K562 (cell line): ENCODE results near the gene TENT4B. TPM values are rescaled to one million over a fixed set of nuclear protein-coding genes. Genes with fewer than 3 reads are reported as not detected.

ENCODE experiments used
- ATAC-seq: fragments of 200-7000 bp; cut with Tn5 transposase; 3 replicates; pipeline ENCODE4 v1.9.1; 2020; ENCODE audit warnings: moderate library complexity
- BruUV-seq: library from RNA; stranded (reverse); fragments of 400-500 nt; replicated peaks from 2 replicates; lab custom pipeline; 2021; lab: Mats Ljungman, UMichigan
- CTCF ChIA-PET: fragments of 300-600 bp; formaldehyde crosslinking; extraction: SDS; loops from one replicate; lab custom pipeline; 2021; ENCODE audit warnings: low intra/inter-chr PET ratio; lab: Yijun Ruan, JAX
- POLR2A ChIA-PET: fragments of 300-600, 350-650 bp; sonication (Branson Sonifier 250); formaldehyde crosslinking; extraction: SDS; loops from one replicate; lab custom pipeline; 2021; ENCODE audit warnings: antibody characterized with exemption, inconsistent platforms; lab: Yijun Ruan, JAX
- DNase-seq, 4 experiments: peaks; one replicate each; pipeline versions ENCODE4 v3.0.0 to v3.0.0-alpha.2; 2011 to 2018; ENCODE audit warnings: low spot score in 3 of 4, mixed read lengths in 3 of 4; ENCODE audit errors: extremely low read depth in 1 of 4
- FAIRE-seq: peaks from 2 replicates; lab custom pipeline; 2011; peaks lifted over from hg19 to GRCh38; lab: Jason Lieb, UNC
- H2AFZ ChIP-seq: 2 replicates; pipeline ENCODE4 v1.6.0; 2011; ENCODE audit warnings: low read depth, low read length, control low read depth, inconsistent platforms
- H3K27ac ChIP-seq: fragments of 200-600 bp; 3 replicates; pipeline ENCODE4 v1.8.0; 2011; ENCODE audit warnings: low read depth, mild to moderate bottlenecking, control low read depth, inconsistent platforms, low read length, moderate library complexity, mixed read lengths; ENCODE audit errors: extremely low read depth
- H3K27me3 ChIP-seq, 2 experiments: fragments of 300-600 bp in 1 of 2; 2 replicates in 1 of 2; 3 replicates in 1 of 2; pipeline versions ENCODE4 v1.6.0 to v1.8.0; 2011; ENCODE audit warnings: inconsistent platforms in 2 of 2, low read length in 2 of 2, mild to moderate bottlenecking in 1 of 2, mixed read lengths in 1 of 2, moderate library complexity in 1 of 2; ENCODE audit not compliant: control insufficient read depth in 2 of 2, insufficient read depth in 2 of 2
- H3K36me3 ChIP-seq: fragments of 300-600 bp; 3 replicates; pipeline ENCODE4 v1.8.0; 2011; ENCODE audit warnings: mild to moderate bottlenecking, low read length, inconsistent platforms; ENCODE audit not compliant: control insufficient read depth, insufficient read depth
- H3K4me1 ChIP-seq, 2 experiments: fragments of 200-600 bp in 1 of 2; replicated peaks in 1 of 2; 2 replicates in 1 of 2; 3 replicates in 1 of 2; pipeline versions ENCODE4 v1.5.1 to v1.8.0; 2011; ENCODE audit warnings: inconsistent platforms in 2 of 2, low read length in 2 of 2, mild to moderate bottlenecking in 1 of 2, mixed read lengths in 1 of 2, moderate library complexity in 1 of 2; ENCODE audit not compliant: control insufficient read depth in 2 of 2, insufficient read depth in 2 of 2
- H3K4me2 ChIP-seq: 2 replicates; pipeline ENCODE4 v1.6.1; 2011; ENCODE audit warnings: low read length, control low read depth, inconsistent platforms, mixed read lengths; ENCODE audit not compliant: insufficient read depth
- H3K4me3 ChIP-seq: fragments of 200-600 bp; sonication (generic), shearing (Covaris generic); 2 replicates; pipeline ENCODE4 v1.5.1; 2016; ENCODE audit warnings: control low read depth, inconsistent platforms
- H3K79me2 ChIP-seq: fragments of 200-600 bp; 3 replicates; pipeline ENCODE4 v1.8.0; 2011; ENCODE audit warnings: low read length, inconsistent platforms; ENCODE audit not compliant: control insufficient read depth, insufficient read depth
- H3K9ac ChIP-seq, 2 experiments: 2 replicates each; pipeline versions ENCODE4 v1.6.0 to v1.6.1; 2011; ENCODE audit warnings: low read depth in 2 of 2, low read length in 2 of 2, control low read depth in 1 of 2, inconsistent platforms in 1 of 2, mild to moderate bottlenecking in 1 of 2, mixed read lengths in 1 of 2; ENCODE audit not compliant: insufficient read depth in 1 of 2
- H3K9me1 ChIP-seq: one replicate; pipeline ENCODE4 v1.6.0; 2011; ENCODE audit warnings: inconsistent platforms, mild to moderate bottlenecking, low read length, moderate library complexity; ENCODE audit not compliant: control insufficient read depth, insufficient read depth
- H3K9me3 ChIP-seq: replicated peaks from 2 replicates; pipeline ENCODE4 v1.5.1; 2011; ENCODE audit warnings: low read depth, low read length, inconsistent platforms; ENCODE audit not compliant: control insufficient read depth, insufficient read depth
- H4K20me1 ChIP-seq: replicated peaks from 2 replicates; pipeline ENCODE4 v1.6.1; 2011; ENCODE audit warnings: low read length, inconsistent platforms, mixed read lengths; ENCODE audit not compliant: control insufficient read depth, insufficient read depth
- ADNP ChIP-seq: fragments of 200-800 bp; sonication (Bioruptor generic); IDR thresholded peaks from 2 replicates; pipeline ENCODE4 v1.6.1; 2016; ENCODE audit warnings: missing genetic modification characterization, missing compliant biosample characterization
- ARNT ChIP-seq, 2 experiments: fragments of 450-650 bp; IDR thresholded peaks; 2 replicates each; pipeline ENCODE4 v1.6.1; 2016; ENCODE audit warnings: mild to moderate bottlenecking in 1 of 2
- BCOR ChIP-seq: fragments of 450-650 bp; IDR thresholded peaks from 2 replicates; pipeline ENCODE4 v1.6.1; 2016
- CBX3 ChIP-seq, 2 experiments: IDR thresholded peaks; 1 replicate in 1 of 2; 2 replicates in 1 of 2; pipeline ENCODE4 v1.6.1; 2012; ENCODE audit warnings: inconsistent platforms in 2 of 2, low read length in 2 of 2, borderline replicate concordance in 1 of 2, control low read depth in 1 of 2
- CC2D1A ChIP-seq: fragments of 450-650 bp; IDR thresholded peaks from 2 replicates; pipeline ENCODE4 v1.6.1; 2017; ENCODE audit warnings: mild to moderate bottlenecking
- HDAC1 ChIP-seq, 2 experiments: fragments of 450-650 bp; IDR thresholded peaks; 2 replicates each; pipeline ENCODE4 v1.6.1; 2016 to 2017; ENCODE audit warnings: inconsistent platforms in 1 of 2, mild to moderate bottlenecking in 1 of 2, moderate library complexity in 1 of 2
- HDAC2 ChIP-seq: fragments of 450-650 bp; IDR thresholded peaks from 2 replicates; pipeline ENCODE4 v1.6.1; 2016; ENCODE audit warnings: mild to moderate bottlenecking
- KDM1A ChIP-seq, 2 experiments: fragments of 450-650 bp; IDR thresholded peaks; 2 replicates each; pipeline ENCODE4 v1.6.1; 2016; ENCODE audit warnings: mild to moderate bottlenecking in 2 of 2
- KDM2B ChIP-seq: fragments of 250-450 bp; sonication (Bioruptor Pico); IDR thresholded peaks from 2 replicates; pipeline ENCODE4 v1.8.0; 2021; ENCODE audit warnings: mild to moderate bottlenecking, moderate library complexity
- KDM4B ChIP-seq, 2 experiments: fragments of 450-650 bp in 1 of 2; sonication (generic) in 1 of 2; IDR thresholded peaks; 2 replicates each; pipeline ENCODE4 v1.6.1; 2016 to 2017; ENCODE audit warnings: borderline replicate concordance in 2 of 2, antibody characterized with exemption in 1 of 2, low read depth in 1 of 2, mild to moderate bottlenecking in 1 of 2
- MAFG ChIP-seq: fragments of 450-650 bp; conservative IDR thresholded peaks from 2 replicates; pipeline ENCODE4 v1.6.1; 2016; ENCODE audit warnings: missing genetic modification characterization, missing compliant biosample characterization
- NKRF ChIP-seq: fragments of 450-650 bp; IDR thresholded peaks from 2 replicates; pipeline ENCODE4 v1.6.1; 2016; ENCODE audit warnings: borderline replicate concordance
- POLR2AphosphoS2 ChIP-seq: IDR thresholded peaks from 2 replicates; pipeline ENCODE4 v1.6.1; 2012; ENCODE audit warnings: low read length, improper control_type of control experiment
- RBM25 ChIP-seq: fragments of 200-400 bp; formaldehyde crosslinking; IDR thresholded peaks from 2 replicates; pipeline ENCODE4 v1.6.1; 2018; ENCODE audit warnings: low read length, low read depth, moderate library complexity; ENCODE audit not compliant: severe bottlenecking
- RCOR1 ChIP-seq, 2 experiments: IDR thresholded peaks; 2 replicates each; pipeline ENCODE4 v1.6.1; 2012; ENCODE audit warnings: low read depth in 2 of 2, low read length in 2 of 2, borderline replicate concordance in 1 of 2, improper control_type of control experiment in 1 of 2
- SMAD3 ChIP-seq: fragments of 450-650 bp; formaldehyde crosslinking; conservative IDR thresholded peaks from 2 replicates; pipeline ENCODE4 v1.4.0; 2020; ENCODE audit warnings: mild to moderate bottlenecking
- SMARCA5 ChIP-seq: fragments of 450-650 bp; IDR thresholded peaks from 2 replicates; pipeline ENCODE4 v1.6.1; 2016
- SMARCB1 ChIP-seq: IDR thresholded peaks from 2 replicates; pipeline ENCODE4 v1.6.1; 2011; ENCODE audit warnings: improper control_type of control experiment, low read depth; ENCODE audit not compliant: insufficient read length
- SMARCC2 ChIP-seq: fragments of 450-650 bp; IDR thresholded peaks from 2 replicates; pipeline ENCODE4 v1.6.1; 2017; ENCODE audit warnings: antibody characterized with exemption, moderate library complexity, mild to moderate bottlenecking, low read depth
- ZSCAN32 ChIP-seq: fragments of 450-650 bp; formaldehyde crosslinking; IDR thresholded peaks from 2 replicates; pipeline ENCODE4 v1.4.0; 2020; ENCODE audit warnings: mild to moderate bottlenecking, moderate library complexity
- WGBS: fragments of 100-300 bp; shearing (Covaris generic); methylation state at CpG from one replicate; pipeline ENCODE4 v1.1.6; 2016; ENCODE audit warnings: low coverage, mixed read lengths; ENCODE audit not compliant: insufficient coverage; ENCODE audit errors: missing lambda C conversion rate; 5-methylcytosine and 5-hydroxymethylcytosine counted together
- in situ Hi-C: fragments of 300-500 bp; cut with MboI; formaldehyde crosslinking; loops from 4 replicates; pipeline ENCODE4 v1.15.0; 2018; ENCODE audit warnings: inconsistent platforms, mixed read lengths
- intact Hi-C: fragments of 100-400 bp; cut with micrococcal nuclease; formaldehyde crosslinking; loops from 2 replicates; pipeline ENCODE4 v1.14.2; 2022
- polyA plus RNA-seq, 8 experiments: library from polyadenylated mRNA; depleted of rRNA in 4 of 8; stranded (reverse) in 5 of 8; unstranded in 3 of 8; fragments of >200 nt; fragmentation: Nextera tagmentation in 2 of 8; fragmentation: Illumina TruSeq in 1 of 8; extraction: Ambion mirVana in 2 of 8; extraction: Trizol in 1 of 8; gene quantifications; 2 replicates each; pipeline versions ENCODE4 v1.2.1 to v1.2.3, GENCODE V29; 2011 to 2014; ENCODE audit warnings: inconsistent platforms in 1 of 8, missing spikeins in 1 of 8
- total RNA-seq, 7 experiments: library from RNA; depleted of rRNA in 6 of 7; stranded (reverse); fragments of >200 nt in 6 of 7; fragmentation: Illumina TruSeq in 2 of 7; extraction: Trizol in 2 of 7; gene quantifications; 2 replicates each; pipeline versions ENCODE4 v1.2.1 to v1.2.3, GENCODE V29; 2011 to 2021; ENCODE audit warnings: low replicate concordance in 1 of 7
- TF ChIP-seq, protein P1 (sequence below): fragments of 450-650 bp; IDR thresholded peaks from 2 replicates; pipeline ENCODE4 v1.6.1; 2016; ENCODE audit warnings: missing biosample characterization, missing genetic modification characterization

Gene TENT4B
- total and polyA plus RNA-seq, 9 of the 15 experiments (the other 6 are each of a cell fraction or from before 2014, with no cell fraction given): 5.2 to 8.4 (median 7.0) TPM

- H3K9me1 ChIP-seq: peaks cover 15% of the 10 kb centered on the region
- in situ Hi-C loops (no loop called here), intact Hi-C loops (no loop called here)
- no peak overlapping the region for H3K4me3 ChIP-seq
- no peak overlapping the region for H3K9ac ChIP-seq
- no peak overlapping the region for H3K4me2 ChIP-seq
- no peak for DNase-seq
- no peak overlapping the region for H2AFZ ChIP-seq
- 64% methylated on average over 3 of the region's 3 CpGs for WGBS
- peaks cover 41% of the 10 kb centered on the region for H4K20me1 ChIP-seq
- BruUV-seq: no TSS peak
- ChIA-PET CTCF (no interaction called here), POLR2A (interaction anchor here (1.2 to 1.4 kb wide), 2 partner anchors 10 to 19 kb away, joined by 3 to 6 read pairs; no protein-coding TSS in a partner anchor)
- no peak for ATAC-seq
- H3K79me2 ChIP-seq: peaks cover 98% of the 10 kb centered on the region
- H3K36me3 ChIP-seq: peaks cover 45% of the 10 kb centered on the region
- FAIRE-seq: no peak
- H3K9me3 ChIP-seq: no peaks in the 10 kb centered on the region
- no peaks in the 10 kb centered on the region for H3K27me3 ChIP-seq
- H3K27ac ChIP-seq: no peak overlapping the region
- H3K4me1 ChIP-seq: peaks cover 51 to 60% of the 10 kb centered on the region in 2 experiments
- TF ChIP-seq HDAC2 (peak; percentile 69; the same call in 1 of the 2 replicates), SMARCA5 (0 out of 2 replicates have a peak, but pooled peaks have one; percentile 61), KDM2B (no peak), SMARCB1 (no peak), RBM25 (peak; percentile 45), KDM1A (IDR thresholded peaks at IDR 0.05) (peak; percentile 77 to 87), NKRF (0 out of 2 replicates have a peak, but pooled peaks have one; percentile 28), KDM4B (IDR thresholded peaks at IDR 0.05; ENCODE audit: borderline replicate concordance in 2 of 2, low read depth in 1 of 2) (no peak), HDAC1 (IDR thresholded peaks at IDR 0.05) (0 out of 4 replicates have a peak, but pooled peaks of 1 of the 2 experiments have one; percentile 15), SMARCC2 (no peak), ARNT (IDR thresholded peaks at IDR 0.05) (peak in 1 of 2 experiments; percentile 43; a peak in 1 of 4 replicates), RCOR1 (IDR thresholded peaks at IDR 0.05; ENCODE audit: borderline replicate concordance in 1 of 2, low read depth in 2 of 2, low read length in 2 of 2) (0 out of 4 replicates have a peak, but pooled peaks of 1 of the 2 experiments have one; percentile 45), POLR2AphosphoS2 (no peak), MAFG (tag) (no peak), SMAD3 (CRISPR knock-in tag) (no peak), CC2D1A (0 out of 2 replicates have a peak, but pooled peaks have one; percentile 25), ADNP (peak; percentile 87), BCOR (peak; percentile 91), CBX3 (IDR thresholded peaks at IDR 0.05; ENCODE audit: borderline replicate concordance in 1 of 2, low read length in 2 of 2) (peak in 1 of 2 experiments; percentile 48; a peak in 1 of 3 replicates), ZSCAN32 (CRISPR knock-in tag) (no peak)
- TF ChIP-seq, protein P1, sequence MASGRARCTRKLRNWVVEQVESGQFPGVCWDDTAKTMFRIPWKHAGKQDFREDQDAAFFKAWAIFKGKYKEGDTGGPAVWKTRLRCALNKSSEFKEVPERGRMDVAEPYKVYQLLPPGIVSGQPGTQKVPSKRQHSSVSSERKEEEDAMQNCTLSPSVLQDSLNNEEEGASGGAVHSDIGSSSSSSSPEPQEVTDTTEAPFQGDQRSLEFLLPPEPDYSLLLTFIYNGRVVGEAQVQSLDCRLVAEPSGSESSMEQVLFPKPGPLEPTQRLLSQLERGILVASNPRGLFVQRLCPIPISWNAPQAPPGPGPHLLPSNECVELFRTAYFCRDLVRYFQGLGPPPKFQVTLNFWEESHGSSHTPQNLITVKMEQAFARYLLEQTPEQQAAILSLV (tag): no peak
Observed at GRCh38 chr16:50278251-50278650, 125.1 kb downstream of the TENT4B start.
